Ascending aorta (tissue), 2 donors: ENCODE results near the gene MESD. TPM values are rescaled to one million over a fixed set of nuclear protein-coding genes. Genes with fewer than 3 reads are reported as not detected.

ENCODE experiments used
- DNase-seq, 2 donors: peaks; one replicate each; pipeline ENCODE4 v3.0.0-alpha.2; 2019; ENCODE audit warnings: low spot score in 2 of 2
- H3K27ac ChIP-seq, 2 donors: fragments of 200-600 bp; sonication (generic); one replicate each; pipeline ENCODE4 v1.5.1; 2016 to 2017; ENCODE audit warnings: mild to moderate bottlenecking in 1 of 2
- H3K27me3 ChIP-seq: fragments of 200-600 bp; sonication (generic); one replicate; pipeline ENCODE4 v1.5.1; 2017
- H3K36me3 ChIP-seq, 2 donors: fragments of 200-600 bp; sonication (generic); one replicate each; pipeline ENCODE4 v1.5.1; 2016
- H3K4me1 ChIP-seq, 2 donors: fragments of 200-600 bp; sonication (generic); one replicate each; pipeline ENCODE4 v1.5.1; 2016 to 2017; ENCODE audit warnings: mild to moderate bottlenecking in 1 of 2
- H3K4me3 ChIP-seq, 2 donors: fragments of 200-600 bp; sonication (generic); one replicate each; pipeline ENCODE4 v1.5.1; 2016 to 2017; ENCODE audit warnings: mild to moderate bottlenecking in 1 of 2
- H3K9me3 ChIP-seq, 2 donors: fragments of 200-600 bp; sonication (generic); one replicate each; pipeline ENCODE4 v1.5.1; 2016
- intact Hi-C: fragments of 100-400 bp; cut with DNase I; formaldehyde crosslinking; loops from one replicate; pipeline ENCODE4 v1.15.1; 2023
- total RNA-seq: library from RNA; depleted of rRNA; stranded (reverse); fragments of >200 nt; gene quantifications from one replicate; pipeline ENCODE4 v1.1.0, GENCODE V29; 2016
- TF ChIP-seq, protein P1 (sequence below), 3 experiments: fragments of 200-600 bp in 2 of 3; fragments of 450-650 bp in 1 of 3; sonication (generic) in 2 of 3; IDR thresholded peaks; one replicate each; pipeline ENCODE4 v1.5.1; 2016 to 2019; ENCODE audit warnings: antibody characterized with exemption in 3 of 3, mild to moderate bottlenecking in 1 of 3, moderate library complexity in 1 of 3

Gene MESD
- total RNA-seq, 1 donor from 2014 or later, result 6.4 TPM

- Histone ChIP-seq H3K4me1 (no peaks in the 10 kb centered on the region), H3K36me3 (peaks cover 0 to 9% of the 10 kb centered on the region in 2 donors), H3K4me3 (no peak overlapping the region), H3K9me3 (no peaks in the 10 kb centered on the region), H3K27ac (no peak overlapping the region), H3K27me3 (no peaks in the 10 kb centered on the region)
- TF ChIP-seq, protein P1, sequence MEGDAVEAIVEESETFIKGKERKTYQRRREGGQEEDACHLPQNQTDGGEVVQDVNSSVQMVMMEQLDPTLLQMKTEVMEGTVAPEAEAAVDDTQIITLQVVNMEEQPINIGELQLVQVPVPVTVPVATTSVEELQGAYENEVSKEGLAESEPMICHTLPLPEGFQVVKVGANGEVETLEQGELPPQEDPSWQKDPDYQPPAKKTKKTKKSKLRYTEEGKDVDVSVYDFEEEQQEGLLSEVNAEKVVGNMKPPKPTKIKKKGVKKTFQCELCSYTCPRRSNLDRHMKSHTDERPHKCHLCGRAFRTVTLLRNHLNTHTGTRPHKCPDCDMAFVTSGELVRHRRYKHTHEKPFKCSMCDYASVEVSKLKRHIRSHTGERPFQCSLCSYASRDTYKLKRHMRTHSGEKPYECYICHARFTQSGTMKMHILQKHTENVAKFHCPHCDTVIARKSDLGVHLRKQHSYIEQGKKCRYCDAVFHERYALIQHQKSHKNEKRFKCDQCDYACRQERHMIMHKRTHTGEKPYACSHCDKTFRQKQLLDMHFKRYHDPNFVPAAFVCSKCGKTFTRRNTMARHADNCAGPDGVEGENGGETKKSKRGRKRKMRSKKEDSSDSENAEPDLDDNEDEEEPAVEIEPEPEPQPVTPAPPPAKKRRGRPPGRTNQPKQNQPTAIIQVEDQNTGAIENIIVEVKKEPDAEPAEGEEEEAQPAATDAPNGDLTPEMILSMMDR (IDR thresholded peaks at IDR 0.05), result no peak
- intact Hi-C loops, result no loop called here
- no peak for DNase-seq
Measured at GRCh38 chr15:80902298-80902801, 87.3 kb downstream of the MESD start.

DNA sequence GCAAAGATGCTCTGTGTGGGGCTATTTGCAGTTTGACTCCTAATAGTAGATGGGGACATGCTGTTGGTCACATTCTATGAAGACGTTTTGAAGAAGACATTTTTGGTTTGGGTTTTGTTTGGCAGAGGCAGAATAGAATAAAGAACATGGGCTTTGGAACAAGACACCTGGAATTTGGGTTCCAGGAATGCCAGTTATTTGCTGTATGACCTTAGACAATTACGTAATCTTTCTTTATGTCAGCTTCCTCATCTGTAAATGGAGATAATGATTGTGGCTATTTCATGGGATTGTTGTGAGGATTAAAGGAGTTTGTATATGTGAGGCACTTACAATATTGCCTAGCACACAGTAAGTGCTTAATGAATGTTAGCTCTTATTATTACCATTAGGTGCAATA, 91.6 kb downstream of the MESD start:
- no peak overlapping the region for H3K4me3 ChIP-seq
- no peaks in the 10 kb centered on the region for H3K9me3 ChIP-seq
- no peaks in the 10 kb centered on the region for H3K4me1 ChIP-seq
- intact Hi-C loops, result no loop called here
- H3K36me3 ChIP-seq, result peaks cover 0 to 14% of the 10 kb centered on the region in 2 donors
- TF ChIP-seq, protein P1 (IDR thresholded peaks at IDR 0.05), result no peak
- DNase-seq, result no peak
- no peaks in the 10 kb centered on the region for H3K27me3 ChIP-seq
- no peak overlapping the region for H3K27ac ChIP-seq

Other genes with a start within 250 kb of the MESD start
- not detected for gene CEMIP, start 210.4 kb downstream of the MESD start, total RNA-seq
- gene TLNRD1, start 11.1 kb upstream of the MESD start, total RNA-seq, result 59.3 TPM
- gene CFAP161, start 144.5 kb upstream of the MESD start, total RNA-seq, result not detected
- gene IL16, start 207.1 kb upstream of the MESD start, total RNA-seq, result 8.5 TPM